Fibroblast of lung (primary cell): ENCODE results near the gene TLR4.

Experiments
- EZH2 ChIP-seq: IDR thresholded peaks from 2 replicates; pipeline ENCODE4 v1.5.1; 2012; ENCODE audit warnings: low read length, control low read depth, mild to moderate bottlenecking; ENCODE audit errors: missing control alignments
- TF ChIP-seq, protein P1 (sequence below), 2 donors: IDR thresholded peaks in 1 of 2; conservative IDR thresholded peaks in 1 of 2; 1 replicate in 1 of 2; 2 replicates in 1 of 2; pipeline ENCODE4 v1.5.1; 2011 to 2012; ENCODE audit warnings: low read length in 2 of 2, control low read depth in 1 of 2, inconsistent platforms in 1 of 2, low read depth in 1 of 2, mild to moderate bottlenecking in 1 of 2

- TF ChIP-seq EZH2, result no peak
- TF ChIP-seq, protein P1, sequence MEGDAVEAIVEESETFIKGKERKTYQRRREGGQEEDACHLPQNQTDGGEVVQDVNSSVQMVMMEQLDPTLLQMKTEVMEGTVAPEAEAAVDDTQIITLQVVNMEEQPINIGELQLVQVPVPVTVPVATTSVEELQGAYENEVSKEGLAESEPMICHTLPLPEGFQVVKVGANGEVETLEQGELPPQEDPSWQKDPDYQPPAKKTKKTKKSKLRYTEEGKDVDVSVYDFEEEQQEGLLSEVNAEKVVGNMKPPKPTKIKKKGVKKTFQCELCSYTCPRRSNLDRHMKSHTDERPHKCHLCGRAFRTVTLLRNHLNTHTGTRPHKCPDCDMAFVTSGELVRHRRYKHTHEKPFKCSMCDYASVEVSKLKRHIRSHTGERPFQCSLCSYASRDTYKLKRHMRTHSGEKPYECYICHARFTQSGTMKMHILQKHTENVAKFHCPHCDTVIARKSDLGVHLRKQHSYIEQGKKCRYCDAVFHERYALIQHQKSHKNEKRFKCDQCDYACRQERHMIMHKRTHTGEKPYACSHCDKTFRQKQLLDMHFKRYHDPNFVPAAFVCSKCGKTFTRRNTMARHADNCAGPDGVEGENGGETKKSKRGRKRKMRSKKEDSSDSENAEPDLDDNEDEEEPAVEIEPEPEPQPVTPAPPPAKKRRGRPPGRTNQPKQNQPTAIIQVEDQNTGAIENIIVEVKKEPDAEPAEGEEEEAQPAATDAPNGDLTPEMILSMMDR (conservative IDR thresholded peaks at IDR 0.05 in 1 of 2, IDR thresholded peaks at IDR 0.05 in 1 of 2; ENCODE audit: low read depth in 1 of 2, low read length in 2 of 2), result no peak
These were observed 64.7 kb downstream of the TLR4 start for GRCh38 chr9:117768750-117769395.
